8988T (cell line): Measurements from ENCODE around the gene MYBL2.
"Not testable (repeated sequence)": the region's sequence is repeated elsewhere in the genome, so short reads cannot be mapped to it uniquely, and the experiment has no call there.

Source experiments
- DNase-seq: peaks from one replicate; pipeline ENCODE4 v3.0.0; 2011

Gene MYBL2

DNA sequence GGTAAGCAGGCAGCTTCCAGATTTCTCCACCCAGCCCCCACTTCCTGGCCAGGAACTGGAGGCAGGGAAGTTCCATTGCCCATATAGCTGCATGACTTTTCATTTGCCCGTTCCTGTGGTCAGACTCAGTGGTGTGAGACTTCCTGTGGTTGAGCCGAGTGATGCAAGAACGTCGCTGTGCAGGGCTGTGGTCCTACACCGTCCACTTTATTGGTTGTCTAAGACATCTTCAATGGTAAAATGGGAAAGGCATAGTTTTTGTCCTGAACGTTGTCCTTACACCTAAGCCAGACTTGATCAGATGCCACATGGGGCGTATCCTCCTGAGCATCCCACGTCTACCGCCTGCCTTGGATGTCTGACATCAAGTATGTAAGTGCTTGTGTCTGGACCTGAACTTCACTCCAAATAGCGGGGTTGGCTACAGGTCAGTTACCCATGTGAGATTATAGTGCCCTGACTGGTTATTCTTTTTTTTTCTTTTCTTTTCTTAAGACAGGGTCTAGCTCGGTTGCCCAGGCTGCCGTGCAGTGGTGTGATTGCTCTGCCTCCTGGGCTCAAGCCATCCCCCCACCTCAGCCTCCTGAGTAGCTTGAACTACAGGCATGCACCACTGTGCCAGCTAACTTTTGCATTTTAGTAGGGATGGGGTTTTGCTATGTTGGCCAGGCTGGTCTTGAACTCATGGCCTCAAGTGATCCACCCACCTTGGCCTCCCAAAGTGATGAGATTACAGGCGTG, 85.8 kb downstream of the MYBL2 start:
- no peak for DNase-seq

DNA sequence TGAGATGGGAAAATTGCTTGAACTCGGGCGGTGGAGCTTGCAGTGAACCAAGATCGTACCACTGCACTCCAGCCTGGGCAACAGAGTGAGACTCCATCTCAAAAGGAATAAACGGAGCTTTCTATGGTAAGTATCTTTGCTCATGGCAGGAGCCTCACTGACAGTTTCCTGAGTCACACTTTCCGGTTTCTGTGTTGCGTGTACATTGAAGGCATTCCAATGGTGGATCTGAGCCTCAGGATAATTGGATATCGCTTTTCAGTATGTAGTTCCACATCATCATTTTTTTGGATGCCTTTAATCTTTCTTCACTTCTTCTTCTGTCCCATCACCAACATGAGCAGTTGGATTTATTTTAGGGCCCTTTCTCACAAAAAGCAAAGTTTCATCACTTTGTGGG, 88.5 kb downstream of the MYBL2 start:
- DNase-seq, result no peak

DNA sequence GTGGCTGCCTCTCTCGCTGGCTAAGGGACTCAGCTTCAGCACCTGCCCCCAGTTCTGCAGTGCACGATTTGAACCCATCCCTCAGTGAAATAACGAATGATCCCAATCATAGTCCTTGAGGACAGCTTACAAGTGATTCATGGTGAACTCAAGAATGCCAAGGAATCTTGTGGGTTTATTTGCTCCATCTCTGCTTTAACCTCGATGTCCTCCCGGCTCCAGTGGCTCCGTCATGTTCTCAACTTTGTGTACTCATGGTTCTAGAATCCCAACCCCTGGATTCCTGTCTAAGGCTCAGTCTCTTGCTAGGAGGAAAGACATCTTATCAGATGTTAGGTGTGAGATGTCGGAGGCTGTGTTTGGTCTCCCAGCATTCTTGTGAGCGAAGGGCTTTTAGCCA, 88.9 kb downstream of the MYBL2 start:
- DNase-seq, result no peak

GRCh38 chr20:43757888-43758287, 91.0 kb downstream of the MYBL2 start:
- DNase-seq, result not testable (repeated sequence)

- no peak for DNase-seq
Observed at GRCh38 chr20:43761386-43762340, 94.7 kb downstream of the MYBL2 start.

- DNase-seq, result no peak
Observed at GRCh38 chr20:43762911-43763310, 96.0 kb downstream of the MYBL2 start.

DNA sequence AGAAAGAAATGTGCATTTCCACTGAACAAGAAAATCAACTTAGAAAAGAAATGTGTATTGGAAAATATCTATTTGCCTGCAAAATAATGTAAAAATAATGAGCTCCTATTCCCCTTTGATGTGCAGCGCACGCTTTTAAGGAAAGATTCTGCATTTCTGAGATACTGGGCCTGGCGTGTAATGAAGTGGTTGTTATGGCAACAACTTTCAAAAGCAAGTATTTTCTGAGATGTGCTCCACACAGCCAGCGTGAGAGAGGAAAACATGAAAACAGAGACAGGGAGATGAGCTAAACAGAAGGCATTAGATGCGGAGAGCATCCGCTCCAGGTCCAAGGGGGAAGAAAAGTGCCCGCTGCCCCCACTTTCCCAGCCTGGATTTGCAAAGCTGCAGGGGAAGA, 99.0 kb downstream of the MYBL2 start:
- no peak for DNase-seq
